Measurements from ENCODE around the gene PTPRG. TPM values are rescaled to one million over a fixed set of nuclear protein-coding genes. Genes with fewer than 3 reads are reported as not detected.
A peak's percentile ranks its signal among the peaks of the same experiment; 100 is the strongest.

The PTPRG gene
- total and polyA plus RNA-seq, 2 experiments from 2014 or later, result 8.5 to 34.9 TPM

- no peak overlapping the region for H2AFZ ChIP-seq
- H3K79me2 ChIP-seq, result peaks cover 38% of the 10 kb centered on the region
- no peaks in the 10 kb centered on the region for H4K20me1 ChIP-seq (ENCODE audit: insufficient read depth, poor library complexity, severe bottlenecking)
- no peaks in the 10 kb centered on the region for H3K27me3 ChIP-seq
- peaks cover 12% of the 10 kb centered on the region for H3K4me1 ChIP-seq (ENCODE audit: insufficient read depth)
- H3K9me2 ChIP-seq (replicated peaks; ENCODE audit: insufficient read depth), result no peaks in the 10 kb centered on the region
- H3K36me3 ChIP-seq (replicated peaks; ENCODE audit: insufficient read depth, low read depth), result no peaks in the 10 kb centered on the region
- TF ChIP-seq EZH2phosphoT487 (IDR thresholded peaks at IDR 0.05; ENCODE audit: low read depth, severe bottlenecking, unreplicated experiment) (no peak), EZH2 (IDR thresholded peaks at IDR 0.05; ENCODE audit: borderline replicate concordance) (no peak), CTCF (IDR thresholded peaks at IDR 0.05; ENCODE audit: poor library complexity) (no peak)
- DNase-seq (ENCODE audit: low spot score), result no peak
- H3K4me2 ChIP-seq, result no peak overlapping the region
- no peak overlapping the region for H3K27ac ChIP-seq
- H3K4me3 ChIP-seq, result no peak overlapping the region
- WGBS (ENCODE audit: low lambda C conversion rate, missing lambda C conversion rate), result 97% methylated on average over 4 of the region's 4 CpGs
- H3K9me3 ChIP-seq (ENCODE audit: low read depth), result no peaks in the 10 kb centered on the region
Observed at GRCh38 chr3:61615643-61616042, 54.3 kb downstream of the PTPRG start.

- H3K27ac ChIP-seq, result peak overlapping the region; percentile 66
- 96% methylated on average over 6 of the region's 6 CpGs for WGBS (ENCODE audit: low lambda C conversion rate, missing lambda C conversion rate)
Observed at GRCh38 chr3:61616586-61616985, 55.2 kb downstream of the PTPRG start.

GRCh38 chr3:61617041-61617440 is 55.7 kb downstream of the PTPRG start:
- Histone ChIP-seq H3K27ac (peak overlapping the region; percentile 66), H3K4me2 (peak overlapping the region; percentile 45), H3K9me3 (ENCODE audit: low read depth) (no peaks in the 10 kb centered on the region), H3K36me3 (replicated peaks; ENCODE audit: insufficient read depth, low read depth) (no peaks in the 10 kb centered on the region), H3K4me3 (no peak overlapping the region), H4K20me1 (ENCODE audit: insufficient read depth, poor library complexity, severe bottlenecking) (no peaks in the 10 kb centered on the region), H3K4me1 (ENCODE audit: insufficient read depth) (peaks cover 12% of the 10 kb centered on the region), H2AFZ (peak overlapping the region; percentile 8), H3K79me2 (peaks cover 38% of the 10 kb centered on the region), H3K9me2 (replicated peaks; ENCODE audit: insufficient read depth) (no peaks in the 10 kb centered on the region), H3K27me3 (no peaks in the 10 kb centered on the region)
- TF ChIP-seq EZH2phosphoT487 (IDR thresholded peaks at IDR 0.05; ENCODE audit: low read depth, severe bottlenecking, unreplicated experiment) (no peak), EZH2 (IDR thresholded peaks at IDR 0.05; ENCODE audit: borderline replicate concordance) (no peak), CTCF (IDR thresholded peaks at IDR 0.05; ENCODE audit: poor library complexity) (no peak)
- peak; percentile 40 for DNase-seq (ENCODE audit: low spot score)
- WGBS (ENCODE audit: low lambda C conversion rate, missing lambda C conversion rate), result 53% methylated on average over 4 of the region's 4 CpGs

More at GRCh38 chr3:61616586-61616985, 55.2 kb downstream of the PTPRG start:
- Histone ChIP-seq H3K4me2 (no peak overlapping the region), H3K79me2 (peaks cover 40% of the 10 kb centered on the region), H2AFZ (no peak overlapping the region), H3K9me3 (ENCODE audit: low read depth) (no peaks in the 10 kb centered on the region), H3K4me1 (ENCODE audit: insufficient read depth) (peaks cover 12% of the 10 kb centered on the region), H3K4me3 (no peak overlapping the region), H3K27me3 (no peaks in the 10 kb centered on the region), H3K9me2 (replicated peaks; ENCODE audit: insufficient read depth) (no peaks in the 10 kb centered on the region), H3K36me3 (replicated peaks; ENCODE audit: insufficient read depth, low read depth) (no peaks in the 10 kb centered on the region), H4K20me1 (ENCODE audit: insufficient read depth, poor library complexity, severe bottlenecking) (no peaks in the 10 kb centered on the region)
- DNase-seq (ENCODE audit: low spot score), result no peak
- TF ChIP-seq EZH2phosphoT487 (IDR thresholded peaks at IDR 0.05; ENCODE audit: low read depth, severe bottlenecking, unreplicated experiment), result no peak
- TF ChIP-seq EZH2 (IDR thresholded peaks at IDR 0.05; ENCODE audit: borderline replicate concordance), result no peak
- no peak for TF ChIP-seq CTCF (IDR thresholded peaks at IDR 0.05; ENCODE audit: poor library complexity)

DNA sequence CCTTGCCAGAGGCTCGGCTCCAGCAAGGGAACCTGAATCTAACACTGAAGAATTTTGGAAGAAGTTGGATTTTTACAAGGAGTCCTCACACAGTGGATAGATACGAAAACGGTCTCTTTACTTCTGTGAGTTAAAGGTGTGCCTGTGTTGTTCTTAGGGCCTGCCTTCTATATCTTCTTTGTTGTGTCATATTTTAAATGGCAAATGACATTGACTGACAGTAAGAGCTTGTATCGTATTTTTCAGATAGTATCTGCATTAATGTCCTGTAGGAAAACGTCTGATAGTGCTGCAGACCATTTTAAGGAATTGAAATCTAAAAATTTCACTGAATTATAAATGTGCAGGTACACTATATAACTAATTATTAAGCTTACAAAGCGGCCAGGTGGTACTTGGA is 56.3 kb downstream of the PTPRG start:
- Histone ChIP-seq H2AFZ (peak overlapping the region; percentile 8), H3K4me2 (peak overlapping the region; percentile 45), H3K27me3 (no peaks in the 10 kb centered on the region), H3K27ac (peak overlapping the region; percentile 66), H3K9me2 (replicated peaks; ENCODE audit: insufficient read depth) (no peaks in the 10 kb centered on the region), H3K4me1 (ENCODE audit: insufficient read depth) (peaks cover 12% of the 10 kb centered on the region), H4K20me1 (ENCODE audit: insufficient read depth, poor library complexity, severe bottlenecking) (no peaks in the 10 kb centered on the region), H3K9me3 (ENCODE audit: low read depth) (no peaks in the 10 kb centered on the region), H3K36me3 (replicated peaks; ENCODE audit: insufficient read depth, low read depth) (no peaks in the 10 kb centered on the region), H3K79me2 (peaks cover 37% of the 10 kb centered on the region), H3K4me3 (no peak overlapping the region)
- TF ChIP-seq CTCF (IDR thresholded peaks at IDR 0.05; ENCODE audit: poor library complexity), result no peak
- no peak for TF ChIP-seq EZH2phosphoT487 (IDR thresholded peaks at IDR 0.05; ENCODE audit: low read depth, severe bottlenecking, unreplicated experiment)
- TF ChIP-seq EZH2 (IDR thresholded peaks at IDR 0.05; ENCODE audit: borderline replicate concordance), result no peak
- WGBS (ENCODE audit: low lambda C conversion rate, missing lambda C conversion rate), result 76% methylated on average over 6 of the region's 6 CpGs
- no peak for DNase-seq (ENCODE audit: low spot score)
